Ishikawa (cell line): Measurements from ENCODE around the gene IMMP2L.

Experiments
- CEBPB ChIP-seq: IDR thresholded peaks from 2 replicates; pipeline ENCODE4 v1.6.1; 2012
- CREB1 ChIP-seq: IDR thresholded peaks from 2 replicates; pipeline ENCODE4 v1.6.1; 2012; ENCODE audit warnings: low read depth
- EP300 ChIP-seq: IDR thresholded peaks from 2 replicates; pipeline ENCODE4 v1.6.1; 2012; ENCODE audit warnings: borderline replicate concordance
- FOXM1 ChIP-seq: IDR thresholded peaks from 2 replicates; pipeline ENCODE4 v1.6.1; 2012; ENCODE audit warnings: low read depth, borderline replicate concordance
- RAD21 ChIP-seq: IDR thresholded peaks from 2 replicates; pipeline ENCODE4 v1.6.1; 2012; ENCODE audit warnings: low read depth
- TAF1 ChIP-seq: IDR thresholded peaks from 2 replicates; pipeline ENCODE4 v1.6.1; 2012; ENCODE audit warnings: low read depth, mild to moderate bottlenecking
- TCF12 ChIP-seq: IDR thresholded peaks from 2 replicates; pipeline ENCODE4 v1.6.1; 2012; ENCODE audit warnings: low read depth
- TEAD4 ChIP-seq: IDR thresholded peaks from 2 replicates; pipeline ENCODE4 v1.6.1; 2012
- YY1 ChIP-seq: IDR thresholded peaks from 2 replicates; pipeline ENCODE4 v1.6.1; 2012; ENCODE audit warnings: low read depth
- ZBTB7A ChIP-seq: IDR thresholded peaks from 2 replicates; pipeline ENCODE4 v1.6.1; 2012; ENCODE audit warnings: low read depth
- TF ChIP-seq, protein P1 (sequence below): IDR thresholded peaks from 2 replicates; pipeline ENCODE4 v1.6.1; 2012
- TF ChIP-seq, protein P2 (sequence below): IDR thresholded peaks from 2 replicates; pipeline ENCODE4 v1.6.1; 2012; ENCODE audit warnings: low read depth, mild to moderate bottlenecking
- TF ChIP-seq, protein P3 (sequence below): IDR thresholded peaks from 2 replicates; pipeline ENCODE4 v1.6.1; 2012

DNA sequence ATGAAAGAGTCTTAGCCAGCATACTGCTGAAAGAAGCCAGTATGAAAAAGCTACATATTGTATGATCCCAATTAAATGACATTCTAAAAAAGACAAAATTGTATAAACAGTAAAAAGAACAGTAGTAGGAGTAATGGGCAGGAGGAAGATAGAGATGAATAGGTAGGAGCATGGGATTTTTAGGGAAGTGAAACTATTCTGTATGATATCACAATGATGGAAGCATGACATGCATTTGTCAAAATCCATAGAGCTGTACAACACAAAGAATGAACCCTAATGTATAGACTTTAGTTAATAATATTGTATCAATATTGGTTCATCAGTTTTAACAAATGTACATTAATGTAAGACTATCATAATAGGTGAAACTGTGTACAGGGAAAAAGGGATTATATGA is 147.9 kb downstream of the IMMP2L start:
- TF ChIP-seq EP300 (no peak), YY1 (no peak), TCF12 (no peak), CREB1 (no peak), CEBPB (no peak), TAF1 (no peak), TEAD4 (no peak), FOXM1 (no peak), RAD21 (no peak), ZBTB7A (no peak)
- TF ChIP-seq, protein P1, sequence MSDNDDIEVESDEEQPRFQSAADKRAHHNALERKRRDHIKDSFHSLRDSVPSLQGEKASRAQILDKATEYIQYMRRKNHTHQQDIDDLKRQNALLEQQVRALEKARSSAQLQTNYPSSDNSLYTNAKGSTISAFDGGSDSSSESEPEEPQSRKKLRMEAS: no peak
- TF ChIP-seq, protein P2, sequence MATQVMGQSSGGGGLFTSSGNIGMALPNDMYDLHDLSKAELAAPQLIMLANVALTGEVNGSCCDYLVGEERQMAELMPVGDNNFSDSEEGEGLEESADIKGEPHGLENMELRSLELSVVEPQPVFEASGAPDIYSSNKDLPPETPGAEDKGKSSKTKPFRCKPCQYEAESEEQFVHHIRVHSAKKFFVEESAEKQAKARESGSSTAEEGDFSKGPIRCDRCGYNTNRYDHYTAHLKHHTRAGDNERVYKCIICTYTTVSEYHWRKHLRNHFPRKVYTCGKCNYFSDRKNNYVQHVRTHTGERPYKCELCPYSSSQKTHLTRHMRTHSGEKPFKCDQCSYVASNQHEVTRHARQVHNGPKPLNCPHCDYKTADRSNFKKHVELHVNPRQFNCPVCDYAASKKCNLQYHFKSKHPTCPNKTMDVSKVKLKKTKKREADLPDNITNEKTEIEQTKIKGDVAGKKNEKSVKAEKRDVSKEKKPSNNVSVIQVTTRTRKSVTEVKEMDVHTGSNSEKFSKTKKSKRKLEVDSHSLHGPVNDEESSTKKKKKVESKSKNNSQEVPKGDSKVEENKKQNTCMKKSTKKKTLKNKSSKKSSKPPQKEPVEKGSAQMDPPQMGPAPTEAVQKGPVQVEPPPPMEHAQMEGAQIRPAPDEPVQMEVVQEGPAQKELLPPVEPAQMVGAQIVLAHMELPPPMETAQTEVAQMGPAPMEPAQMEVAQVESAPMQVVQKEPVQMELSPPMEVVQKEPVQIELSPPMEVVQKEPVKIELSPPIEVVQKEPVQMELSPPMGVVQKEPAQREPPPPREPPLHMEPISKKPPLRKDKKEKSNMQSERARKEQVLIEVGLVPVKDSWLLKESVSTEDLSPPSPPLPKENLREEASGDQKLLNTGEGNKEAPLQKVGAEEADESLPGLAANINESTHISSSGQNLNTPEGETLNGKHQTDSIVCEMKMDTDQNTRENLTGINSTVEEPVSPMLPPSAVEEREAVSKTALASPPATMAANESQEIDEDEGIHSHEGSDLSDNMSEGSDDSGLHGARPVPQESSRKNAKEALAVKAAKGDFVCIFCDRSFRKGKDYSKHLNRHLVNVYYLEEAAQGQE: no peak
- TF ChIP-seq, protein P3, sequence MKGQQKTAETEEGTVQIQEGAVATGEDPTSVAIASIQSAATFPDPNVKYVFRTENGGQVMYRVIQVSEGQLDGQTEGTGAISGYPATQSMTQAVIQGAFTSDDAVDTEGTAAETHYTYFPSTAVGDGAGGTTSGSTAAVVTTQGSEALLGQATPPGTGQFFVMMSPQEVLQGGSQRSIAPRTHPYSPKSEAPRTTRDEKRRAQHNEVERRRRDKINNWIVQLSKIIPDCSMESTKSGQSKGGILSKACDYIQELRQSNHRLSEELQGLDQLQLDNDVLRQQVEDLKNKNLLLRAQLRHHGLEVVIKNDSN: no peak
